ENCODE data around the gene CRY2.

DNA sequence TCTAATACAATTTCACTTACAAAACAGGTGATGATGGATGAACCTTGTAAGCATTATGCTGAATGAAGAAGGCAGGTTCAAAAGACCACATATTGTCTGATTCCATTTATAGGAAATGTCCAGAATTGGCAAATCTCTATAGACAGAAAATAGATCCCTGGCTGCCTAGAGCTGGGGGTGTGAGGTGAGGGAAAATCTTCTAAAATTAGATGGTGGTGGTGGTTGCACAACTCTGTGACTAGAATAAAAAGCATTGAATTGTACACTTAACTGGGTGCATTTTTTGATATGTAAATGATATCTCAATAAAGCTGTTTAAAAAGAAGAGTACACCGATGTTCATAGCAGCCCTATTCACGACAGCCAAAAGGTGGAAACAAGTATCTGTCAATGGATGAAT, 16.7 kb upstream of the CRY2 start:
- TF ChIP-seq, protein P1, sequence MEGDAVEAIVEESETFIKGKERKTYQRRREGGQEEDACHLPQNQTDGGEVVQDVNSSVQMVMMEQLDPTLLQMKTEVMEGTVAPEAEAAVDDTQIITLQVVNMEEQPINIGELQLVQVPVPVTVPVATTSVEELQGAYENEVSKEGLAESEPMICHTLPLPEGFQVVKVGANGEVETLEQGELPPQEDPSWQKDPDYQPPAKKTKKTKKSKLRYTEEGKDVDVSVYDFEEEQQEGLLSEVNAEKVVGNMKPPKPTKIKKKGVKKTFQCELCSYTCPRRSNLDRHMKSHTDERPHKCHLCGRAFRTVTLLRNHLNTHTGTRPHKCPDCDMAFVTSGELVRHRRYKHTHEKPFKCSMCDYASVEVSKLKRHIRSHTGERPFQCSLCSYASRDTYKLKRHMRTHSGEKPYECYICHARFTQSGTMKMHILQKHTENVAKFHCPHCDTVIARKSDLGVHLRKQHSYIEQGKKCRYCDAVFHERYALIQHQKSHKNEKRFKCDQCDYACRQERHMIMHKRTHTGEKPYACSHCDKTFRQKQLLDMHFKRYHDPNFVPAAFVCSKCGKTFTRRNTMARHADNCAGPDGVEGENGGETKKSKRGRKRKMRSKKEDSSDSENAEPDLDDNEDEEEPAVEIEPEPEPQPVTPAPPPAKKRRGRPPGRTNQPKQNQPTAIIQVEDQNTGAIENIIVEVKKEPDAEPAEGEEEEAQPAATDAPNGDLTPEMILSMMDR (IDR thresholded peaks at IDR 0.05): no peak
- no peak for TF ChIP-seq ZFX (IDR thresholded peaks at IDR 0.05; ENCODE audit: borderline replicate concordance)
